ENCODE measurements around the gene UBTF. TPM values are rescaled to one million over a fixed set of nuclear protein-coding genes. Genes with fewer than 3 reads are reported as not detected.
A peak's percentile ranks its signal among the peaks of the same experiment; 100 is the strongest.

The UBTF gene
- total and polyA plus RNA-seq, 2 donors, result 54.4 to 76.9 TPM

- Histone ChIP-seq H3K36me3 (ENCODE audit: insufficient read depth) (no peaks in the 10 kb centered on the region), H3K27ac (ENCODE audit: low read depth) (no peak overlapping the region), H3K4me1 (ENCODE audit: insufficient read depth) (no peaks in the 10 kb centered on the region), H3K4me3 (ENCODE audit: low read depth, low read length) (no peak overlapping the region)
- DNase-seq (ENCODE audit: extremely low spot score), result no peak
- WGBS, result 54% methylated on average over 9 of the region's 9 CpGs
Observed at GRCh38 chr17:44203731-44204440, 15.6 kb downstream of the UBTF start.

- WGBS, result 89% methylated on average over 4 of the region's 4 CpGs
- Histone ChIP-seq H3K36me3 (ENCODE audit: insufficient read depth) (no peaks in the 10 kb centered on the region), H3K27ac (ENCODE audit: low read depth) (no peak overlapping the region), H3K4me3 (ENCODE audit: low read depth, low read length) (no peak overlapping the region), H3K4me1 (ENCODE audit: insufficient read depth) (no peaks in the 10 kb centered on the region)
- DNase-seq (ENCODE audit: extremely low spot score), result no peak
Observed at GRCh38 chr17:44202756-44203155, 16.7 kb downstream of the UBTF start.

GRCh38 chr17:44200478-44201155 lies 18.9 kb downstream of the UBTF start:
- Histone ChIP-seq H3K4me1 (ENCODE audit: insufficient read depth) (no peaks in the 10 kb centered on the region), H3K4me3 (ENCODE audit: low read depth, low read length) (peak overlapping the region; percentile 70), H3K36me3 (ENCODE audit: insufficient read depth) (no peaks in the 10 kb centered on the region), H3K27ac (ENCODE audit: low read depth) (peak overlapping the region; percentile 88)
- WGBS, result 4% methylated on average over 36 of the region's 36 CpGs
- DNase-seq (ENCODE audit: extremely low spot score), result no peak

- Histone ChIP-seq H3K4me3 (ENCODE audit: low read depth, low read length) (peak within 1 kb of the TSS; percentile 89), H3K4me1 (ENCODE audit: insufficient read depth) (no peaks in the 10 kb centered on the region), H3K27ac (ENCODE audit: low read depth) (peak within 1 kb of the TSS; percentile 96), H3K36me3 (ENCODE audit: insufficient read depth) (no peaks in the 10 kb centered on the region)
- DNase-seq (ENCODE audit: extremely low spot score), result peak; percentile 92
- WGBS, result 1% methylated on average over 118 of the region's 126 CpGs
Observed at GRCh38 chr17:44199553-44200477, 19.7 kb downstream of the UBTF start, which contains the start of gene ATXN7L3. Gene ATXN7L3 (minus strand): TSS chr17:44199884. CDS start chr17:44198070, 1,814 bp downstream.

- Histone ChIP-seq H3K4me1 (ENCODE audit: insufficient read depth) (no peaks in the 10 kb centered on the region), H3K27ac (ENCODE audit: low read depth) (peak overlapping the region; percentile 96), H3K4me3 (ENCODE audit: low read depth, low read length) (peak overlapping the region; percentile 89), H3K36me3 (ENCODE audit: insufficient read depth) (no peaks in the 10 kb centered on the region)
- WGBS, result 1% methylated on average over 67 of the region's 68 CpGs
- DNase-seq (ENCODE audit: extremely low spot score), result no peak
Observed at GRCh38 chr17:44198721-44199552, 20.5 kb downstream of the UBTF start.

- H3K4me3 ChIP-seq (ENCODE audit: low read depth, low read length), result peak overlapping the region; percentile 89
- no peak for DNase-seq (ENCODE audit: extremely low spot score)
- H3K4me1 ChIP-seq (ENCODE audit: insufficient read depth), result no peaks in the 10 kb centered on the region
- no peaks in the 10 kb centered on the region for H3K36me3 ChIP-seq (ENCODE audit: insufficient read depth)
- H3K27ac ChIP-seq (ENCODE audit: low read depth), result peak overlapping the region; percentile 94
- 48% methylated on average over 11 of the region's 11 CpGs for WGBS
Observed at GRCh38 chr17:44197980-44198720, 21.3 kb downstream of the UBTF start.

GRCh38 chr17:44197107-44197506 lies 22.4 kb downstream of the UBTF start:
- Histone ChIP-seq H3K4me1 (ENCODE audit: insufficient read depth) (no peaks in the 10 kb centered on the region), H3K36me3 (ENCODE audit: insufficient read depth) (no peaks in the 10 kb centered on the region), H3K4me3 (ENCODE audit: low read depth, low read length) (no peak overlapping the region), H3K27ac (ENCODE audit: low read depth) (no peak overlapping the region)
- 90% methylated on average over 15 of the region's 15 CpGs for WGBS
- no peak for DNase-seq (ENCODE audit: extremely low spot score)

- H3K4me3 ChIP-seq (ENCODE audit: low read depth, low read length), result no peak overlapping the region
- H3K27ac ChIP-seq (ENCODE audit: low read depth), result no peak overlapping the region
- H3K4me1 ChIP-seq (ENCODE audit: insufficient read depth), result no peaks in the 10 kb centered on the region
- WGBS, result 87% methylated on average over 14 of the region's 14 CpGs
- DNase-seq (ENCODE audit: extremely low spot score), result no peak
- H3K36me3 ChIP-seq (ENCODE audit: insufficient read depth), result peaks cover 3% of the 10 kb centered on the region
Observed at GRCh38 chr17:44193326-44194084, 26.0 kb downstream of the UBTF start.

- no peak for DNase-seq (ENCODE audit: extremely low spot score)
- WGBS, result 83% methylated on average over 5 of the region's 5 CpGs
- peak overlapping the region; percentile 3 for H3K27ac ChIP-seq (ENCODE audit: low read depth)
- no peaks in the 10 kb centered on the region for H3K4me1 ChIP-seq (ENCODE audit: insufficient read depth)
- no peak overlapping the region for H3K4me3 ChIP-seq (ENCODE audit: low read depth, low read length)
- peaks cover 3% of the 10 kb centered on the region for H3K36me3 ChIP-seq (ENCODE audit: insufficient read depth)
Observed at GRCh38 chr17:44192750-44193149, 26.7 kb downstream of the UBTF start.

- DNase-seq (ENCODE audit: extremely low spot score), result no peak
- peaks cover 3% of the 10 kb centered on the region for H3K36me3 ChIP-seq (ENCODE audit: insufficient read depth)
- H3K27ac ChIP-seq (ENCODE audit: low read depth), result no peak overlapping the region
- H3K4me3 ChIP-seq (ENCODE audit: low read depth, low read length), result no peak overlapping the region
- no peaks in the 10 kb centered on the region for H3K4me1 ChIP-seq (ENCODE audit: insufficient read depth)
- 60% methylated on average over 7 of the region's 7 CpGs for WGBS
Observed at GRCh38 chr17:44191941-44192496, 27.5 kb downstream of the UBTF start.

- peaks cover 3% of the 10 kb centered on the region for H3K36me3 ChIP-seq (ENCODE audit: insufficient read depth)
- H3K4me3 ChIP-seq (ENCODE audit: low read depth, low read length), result no peak overlapping the region
- H3K27ac ChIP-seq (ENCODE audit: low read depth), result no peak overlapping the region
- DNase-seq (ENCODE audit: extremely low spot score), result no peak
- no peaks in the 10 kb centered on the region for H3K4me1 ChIP-seq (ENCODE audit: insufficient read depth)
- WGBS, result 62% methylated on average over 5 of the region's 5 CpGs
Observed at GRCh38 chr17:44191369-44191768, 28.1 kb downstream of the UBTF start.

Data from urinary bladder (tissue), 4 donors.